Testis (tissue), 3 donors: Measurements from ENCODE around the gene CADM1. TPM values are rescaled to one million over a fixed set of nuclear protein-coding genes. Genes with fewer than 3 reads are reported as not detected.

Source experiments
- DNase-seq: peaks from one replicate; pipeline ENCODE4 v3.0.0-alpha.2; 2019
- H3K27ac ChIP-seq, 2 donors: fragments of 200-600 bp; sonication (generic); one replicate each; pipeline ENCODE4 v1.5.1; 2019
- H3K27me3 ChIP-seq: fragments of 200-600 bp; sonication (generic); one replicate; pipeline ENCODE4 v1.5.1; 2019
- H3K36me3 ChIP-seq: fragments of 200-600 bp; sonication (generic); one replicate; pipeline ENCODE4 v1.5.1; 2017; ENCODE audit warnings: low read depth; ENCODE audit errors: missing control alignments
- H3K4me1 ChIP-seq: fragments of 200-600 bp; sonication (generic); one replicate; pipeline ENCODE4 v1.5.1; 2019
- H3K4me3 ChIP-seq, 2 donors: fragments of 200-600 bp; sonication (generic); one replicate each; pipeline ENCODE4 v1.5.1; 2017 to 2019
- H3K9me3 ChIP-seq: fragments of 200-600 bp; sonication (generic); one replicate; pipeline ENCODE4 v1.5.1; 2017
- POLR2A ChIP-seq: fragments of 450-650 bp; IDR thresholded peaks from one replicate; pipeline ENCODE4 v1.6.1; 2017; ENCODE audit warnings: antibody characterized with exemption, mild to moderate bottlenecking, moderate library complexity
- WGBS, 2 donors: methylation state at CpG; one replicate each; pipeline ENCODE4 v1.1.5; 2018; 5-methylcytosine and 5-hydroxymethylcytosine counted together
- intact Hi-C: fragments of 100-400 bp; cut with DNase I; formaldehyde crosslinking; loops from one replicate; pipeline ENCODE4 v1.15.1; 2023; ENCODE audit warnings: low total_unique reads
- polyA plus RNA-seq: library from polyadenylated mRNA; stranded (reverse); fragments of 350-450 nt; fragmentation: Illumina TruSeq; extraction: RNeasy Lipid Tissue Mini Kit (QIAGEN cat#74804); gene quantifications from one replicate; pipeline ENCODE4 v1.2.3, GENCODE V29; 2014; ENCODE audit warnings: low read depth, low replicate concordance; ENCODE audit not compliant: insufficient read depth
- total RNA-seq, 2 donors: library from RNA; depleted of rRNA; stranded (reverse); fragments of >200 nt; gene quantifications; one replicate each; pipeline ENCODE4 v1.2.3, GENCODE V29; 2016
- TF ChIP-seq, protein P1 (sequence below), 3 experiments: fragments of 450-650 bp in 2 of 3; fragments of 200-600 bp in 1 of 3; sonication (generic) in 1 of 3; IDR thresholded peaks; one replicate each; pipeline ENCODE4 v1.5.1; 2016 to 2019; ENCODE audit warnings: antibody characterized with exemption in 3 of 3, mild to moderate bottlenecking in 2 of 3, moderate library complexity in 1 of 3

Gene CADM1
- total and polyA plus RNA-seq, 3 donors from 2014 or later, result 135 to 230 (median 216) TPM

DNA sequence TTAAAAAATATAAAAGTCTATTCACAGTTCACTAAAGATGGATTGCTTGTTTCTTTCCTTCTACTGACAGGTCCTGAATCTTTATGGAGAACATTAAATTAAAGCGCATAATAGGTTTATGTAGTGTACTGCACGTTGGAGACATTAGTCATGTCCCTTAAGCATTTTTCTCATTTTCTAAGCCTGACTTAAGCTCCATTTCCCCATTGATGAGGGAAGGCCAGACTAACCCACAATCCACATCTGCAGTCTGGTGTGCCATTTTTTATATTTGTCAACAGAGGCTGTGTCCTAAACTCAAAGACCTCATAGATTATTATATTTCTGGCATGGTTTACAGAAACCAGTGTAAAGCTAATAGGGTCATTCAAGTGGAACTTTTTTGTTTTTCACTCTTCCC is 39.9 kb downstream of the CADM1 start:
- DNase-seq, result no peak
- TF ChIP-seq, protein P1, sequence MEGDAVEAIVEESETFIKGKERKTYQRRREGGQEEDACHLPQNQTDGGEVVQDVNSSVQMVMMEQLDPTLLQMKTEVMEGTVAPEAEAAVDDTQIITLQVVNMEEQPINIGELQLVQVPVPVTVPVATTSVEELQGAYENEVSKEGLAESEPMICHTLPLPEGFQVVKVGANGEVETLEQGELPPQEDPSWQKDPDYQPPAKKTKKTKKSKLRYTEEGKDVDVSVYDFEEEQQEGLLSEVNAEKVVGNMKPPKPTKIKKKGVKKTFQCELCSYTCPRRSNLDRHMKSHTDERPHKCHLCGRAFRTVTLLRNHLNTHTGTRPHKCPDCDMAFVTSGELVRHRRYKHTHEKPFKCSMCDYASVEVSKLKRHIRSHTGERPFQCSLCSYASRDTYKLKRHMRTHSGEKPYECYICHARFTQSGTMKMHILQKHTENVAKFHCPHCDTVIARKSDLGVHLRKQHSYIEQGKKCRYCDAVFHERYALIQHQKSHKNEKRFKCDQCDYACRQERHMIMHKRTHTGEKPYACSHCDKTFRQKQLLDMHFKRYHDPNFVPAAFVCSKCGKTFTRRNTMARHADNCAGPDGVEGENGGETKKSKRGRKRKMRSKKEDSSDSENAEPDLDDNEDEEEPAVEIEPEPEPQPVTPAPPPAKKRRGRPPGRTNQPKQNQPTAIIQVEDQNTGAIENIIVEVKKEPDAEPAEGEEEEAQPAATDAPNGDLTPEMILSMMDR (IDR thresholded peaks at IDR 0.05), result no peak
- no peak for TF ChIP-seq POLR2A
- intact Hi-C loops, result no loop called here

DNA sequence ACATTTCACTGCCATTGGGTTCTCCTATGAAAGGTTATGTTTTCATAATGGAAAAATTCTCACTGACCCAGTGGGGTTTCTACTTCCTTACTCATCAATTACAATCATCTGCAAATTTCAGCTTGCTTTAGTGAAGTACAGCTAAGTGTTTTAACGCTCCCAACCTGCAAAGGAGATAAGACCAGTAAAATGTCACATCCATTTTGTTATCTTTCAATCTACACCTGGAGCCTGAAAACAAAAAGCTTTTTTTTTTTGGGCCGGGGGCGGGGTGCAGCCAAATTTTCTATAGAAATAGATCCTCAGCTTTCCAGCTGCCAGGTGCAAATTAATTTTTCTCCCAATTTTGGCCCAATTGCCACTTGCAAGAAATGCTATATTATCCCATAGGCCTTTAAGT is 40.6 kb downstream of the CADM1 start:
- intact Hi-C loops, result no loop called here
- Histone ChIP-seq H3K27ac (no peak overlapping the region), H3K9me3 (no peaks in the 10 kb centered on the region), H3K4me3 (no peak overlapping the region), H3K4me1 (no peaks in the 10 kb centered on the region), H3K27me3 (no peaks in the 10 kb centered on the region), H3K36me3 (no peaks in the 10 kb centered on the region)
- no peak for DNase-seq
- WGBS, 2 donors, result 87 to 92% methylated on average over 3 of the region's 3 CpGs
- TF ChIP-seq POLR2A, result no peak
- TF ChIP-seq, protein P1 (IDR thresholded peaks at IDR 0.05), result no peak

More for the DNA sequence above, 39.9 kb downstream of the CADM1 start:
- no peak overlapping the region for H3K27ac ChIP-seq
- no peaks in the 10 kb centered on the region for H3K9me3 ChIP-seq
- no peaks in the 10 kb centered on the region for H3K4me1 ChIP-seq
- WGBS, 2 donors, result 93% methylated on average over 2 of the region's 2 CpGs
- H3K36me3 ChIP-seq, result no peaks in the 10 kb centered on the region
- no peak overlapping the region for H3K4me3 ChIP-seq
- no peaks in the 10 kb centered on the region for H3K27me3 ChIP-seq

DNA sequence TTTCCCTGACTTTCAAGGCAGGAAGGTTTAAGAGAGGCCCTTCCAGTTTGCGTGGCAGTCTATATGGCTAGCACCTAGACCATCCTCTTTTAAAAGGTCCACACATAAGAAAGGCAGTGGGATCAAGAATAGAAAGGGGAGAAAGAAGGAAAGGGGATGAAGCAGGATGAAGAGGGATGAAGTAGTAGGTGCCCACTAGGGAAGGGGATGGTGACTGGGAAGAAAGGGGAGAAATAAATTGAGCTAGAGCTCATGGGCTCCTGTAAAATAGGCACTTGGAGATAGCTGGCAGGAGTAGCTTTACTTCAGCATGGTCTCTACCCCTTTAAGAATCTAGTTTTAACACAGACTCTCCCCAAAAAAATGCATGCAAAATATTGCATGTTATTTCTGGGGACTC is 41.5 kb downstream of the CADM1 start:
- Histone ChIP-seq H3K4me1 (no peaks in the 10 kb centered on the region), H3K27me3 (no peaks in the 10 kb centered on the region), H3K9me3 (no peaks in the 10 kb centered on the region), H3K4me3 (no peak overlapping the region), H3K27ac (peak overlapping the region in 1 of 2 donors; percentile 14), H3K36me3 (no peaks in the 10 kb centered on the region)
- TF ChIP-seq, protein P1 (IDR thresholded peaks at IDR 0.05), result no peak
- TF ChIP-seq POLR2A, result no peak
- no peak for DNase-seq
- intact Hi-C loops, result no loop called here
- WGBS, 2 donors, result 56 to 60% methylated on average over 1 of the region's 1 CpG

DNA sequence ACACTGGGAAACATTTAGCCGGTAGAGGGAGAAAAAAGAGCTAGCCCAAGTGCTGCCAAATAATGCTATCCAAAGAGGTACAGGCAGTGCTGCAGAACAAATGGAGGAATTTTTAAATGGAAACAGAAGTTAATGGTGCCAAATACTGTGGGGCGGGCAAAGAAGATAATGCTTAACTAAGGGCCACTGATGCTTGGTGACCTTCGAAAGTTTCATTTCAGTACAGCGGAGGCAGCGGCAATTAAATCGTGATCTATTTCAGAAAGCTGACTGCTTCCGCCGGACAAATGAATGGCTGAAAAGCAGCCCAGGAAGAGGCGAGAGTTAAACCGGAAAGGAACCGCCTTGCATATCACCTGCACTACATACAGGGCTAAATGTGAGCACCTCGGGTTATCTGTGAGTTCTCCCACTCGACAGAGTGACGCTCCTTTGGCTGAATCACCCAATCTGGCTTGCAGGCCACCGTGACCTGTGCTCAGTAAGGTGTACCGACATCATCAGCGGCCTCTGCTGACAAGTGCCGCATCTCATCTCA is 42.1 kb downstream of the CADM1 start:
- H3K27ac ChIP-seq, result peak overlapping the region in 1 of 2 donors; percentile 11
- no peaks in the 10 kb centered on the region for H3K9me3 ChIP-seq
- no peaks in the 10 kb centered on the region for H3K4me1 ChIP-seq
- H3K4me3 ChIP-seq, result peak overlapping the region in 1 of 2 donors; percentile 20
- WGBS, 2 donors, result 16 to 21% methylated on average over 18 of the region's 18 CpGs
- no peaks in the 10 kb centered on the region for H3K27me3 ChIP-seq
- no peaks in the 10 kb centered on the region for H3K36me3 ChIP-seq
- DNase-seq, result peak; percentile 75
- intact Hi-C loops, result no loop called here
- TF ChIP-seq, protein P1 (IDR thresholded peaks at IDR 0.05), result no peak
- no peak for TF ChIP-seq POLR2A

DNA sequence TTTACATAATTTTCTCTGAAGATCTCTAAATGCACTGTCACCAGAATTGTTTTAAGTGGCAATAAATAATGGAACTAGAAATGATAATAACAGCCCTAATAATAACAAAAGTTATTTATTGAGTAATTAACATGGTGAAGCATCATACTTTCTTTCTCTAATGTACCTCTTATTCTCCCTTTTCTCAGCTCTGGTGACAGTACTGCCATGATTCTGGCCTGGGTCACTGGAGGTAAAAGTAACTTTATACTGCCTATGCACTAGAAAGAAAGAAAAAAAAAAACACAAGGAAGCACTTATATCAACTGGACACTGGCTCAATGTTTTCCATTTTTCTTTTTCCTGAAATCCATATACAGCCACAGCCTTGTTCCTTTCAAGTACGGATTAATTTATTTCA is 43.7 kb downstream of the CADM1 start:
- no peaks in the 10 kb centered on the region for H3K4me1 ChIP-seq
- H3K27ac ChIP-seq, result no peak overlapping the region
- no peak overlapping the region for H3K4me3 ChIP-seq
- H3K36me3 ChIP-seq, result no peaks in the 10 kb centered on the region
- TF ChIP-seq, protein P1 (IDR thresholded peaks at IDR 0.05), result no peak
- no peak for TF ChIP-seq POLR2A
- H3K9me3 ChIP-seq, result no peaks in the 10 kb centered on the region
- no peaks in the 10 kb centered on the region for H3K27me3 ChIP-seq
- intact Hi-C loops, result no loop called here
- 88 to 98% methylated on average over 1 of the region's 1 CpG for WGBS, 2 donors
- no peak for DNase-seq
